Effector CD4-positive, alpha-beta T cell (primary cell): ENCODE measurements around the gene MYT1.

Source experiments
- DNase-seq: peaks from one replicate; pipeline ENCODE4 v3.0.0-alpha.2; 2020

MYT1 gene

GRCh38 chr20:64220420-64220819, 56.2 kb downstream of the MYT1 start:
- no peak for DNase-seq

- DNase-seq: no peak
Observed at GRCh38 chr20:64220891-64221527, 56.8 kb downstream of the MYT1 start.

- DNase-seq: no peak
Observed at GRCh38 chr20:64222291-64222735, 58.1 kb downstream of the MYT1 start.

- no peak for DNase-seq
Observed at GRCh38 chr20:64222851-64223525, 58.7 kb downstream of the MYT1 start.

GRCh38 chr20:64223526-64224067, 59.3 kb downstream of the MYT1 start:
- no peak for DNase-seq

GRCh38 chr20:64224351-64225170, 60.3 kb downstream of the MYT1 start:
- no peak for DNase-seq

- DNase-seq: no peak
Observed at GRCh38 chr20:64225171-64225595, 60.9 kb downstream of the MYT1 start.

- DNase-seq: no peak
Observed at GRCh38 chr20:64225828-64226598, 61.8 kb downstream of the MYT1 start.

GRCh38 chr20:64226686-64227580, 62.7 kb downstream of the MYT1 start:
- no peak for DNase-seq

- no peak for DNase-seq
Observed at GRCh38 chr20:64228086-64228653, 63.9 kb downstream of the MYT1 start.

GRCh38 chr20:64228751-64229506, 64.7 kb downstream of the MYT1 start:
- no peak for DNase-seq

- DNase-seq: no peak
Observed at GRCh38 chr20:64229507-64230061, 65.3 kb downstream of the MYT1 start.

- DNase-seq: no peak
Observed at GRCh38 chr20:64230461-64231145, 66.4 kb downstream of the MYT1 start.

GRCh38 chr20:64231621-64232550, 67.6 kb downstream of the MYT1 start:
- no peak for DNase-seq

- no peak for DNase-seq
Observed at GRCh38 chr20:64232794-64233193, 68.5 kb downstream of the MYT1 start.

- DNase-seq: no peak
Observed at GRCh38 chr20:64233725-64234124, 69.5 kb downstream of the MYT1 start.

GRCh38 chr20:64234291-64234791, 70.1 kb downstream of the MYT1 start:
- no peak for DNase-seq
